SK-N-SH (cell line): ENCODE results near the gene ABAT.

Experiments
- CHD2 ChIP-seq: fragments of 150-350 bp; IDR thresholded peaks from 2 replicates; pipeline ENCODE4 v1.6.1; 2018; ENCODE audit warnings: low read length; ENCODE audit not compliant: partially characterized antibody
- CTCF ChIP-seq: fragments of 200-600 bp; sonication (generic); IDR thresholded peaks from 2 replicates; pipeline ENCODE4 v1.6.1; 2017; ENCODE audit warnings: antibody characterized with exemption, mild to moderate bottlenecking, moderate library complexity
- EP300 ChIP-seq, 2 experiments: IDR thresholded peaks; 2 replicates each; pipeline versions ENCODE4 v1.4.0 to v1.6.1; 2012; ENCODE audit warnings: borderline replicate concordance in 1 of 2, low read depth in 1 of 2, low read length in 1 of 2
- GABPA ChIP-seq: IDR thresholded peaks from 2 replicates; pipeline ENCODE4 v1.4.0; 2012; ENCODE audit warnings: low read depth, mild to moderate bottlenecking
- JUND ChIP-seq: IDR thresholded peaks from 2 replicates; pipeline ENCODE4 v1.4.0; 2012
- MAX ChIP-seq: IDR thresholded peaks from 2 replicates; pipeline ENCODE4 v1.4.0; 2012; ENCODE audit warnings: low read depth
- NFIC ChIP-seq: IDR thresholded peaks from 2 replicates; pipeline ENCODE4 v1.4.0; 2012; ENCODE audit warnings: borderline replicate concordance
- POLR2AphosphoS5 ChIP-seq: IDR thresholded peaks from 2 replicates; pipeline ENCODE4 v1.6.1; 2012; ENCODE audit warnings: low read depth, low read length
- RAD21 ChIP-seq: IDR thresholded peaks from 2 replicates; pipeline ENCODE4 v1.6.1; 2012; ENCODE audit warnings: mild to moderate bottlenecking, low read length
- RFX5 ChIP-seq: IDR thresholded peaks from 2 replicates; pipeline ENCODE4 v1.6.1; 2012; ENCODE audit warnings: mild to moderate bottlenecking, improper control_type of control experiment, low read length
- RXRA ChIP-seq: IDR thresholded peaks from 2 replicates; pipeline ENCODE4 v1.4.0; 2012; ENCODE audit warnings: low read depth, mild to moderate bottlenecking, borderline replicate concordance
- TAF1 ChIP-seq: IDR thresholded peaks from 2 replicates; pipeline ENCODE4 v1.6.1; 2012; ENCODE audit warnings: low read depth, mild to moderate bottlenecking, low read length, moderate library complexity, borderline replicate concordance
- USF2 ChIP-seq: fragments of 150-350 bp; IDR thresholded peaks from 2 replicates; pipeline ENCODE4 v1.6.1; 2017; ENCODE audit warnings: antibody characterized with exemption, low read length, low read depth, borderline replicate concordance
- YY1 ChIP-seq: IDR thresholded peaks from 2 replicates; pipeline ENCODE4 v1.4.0; 2012; ENCODE audit warnings: low read depth, mild to moderate bottlenecking

DNA sequence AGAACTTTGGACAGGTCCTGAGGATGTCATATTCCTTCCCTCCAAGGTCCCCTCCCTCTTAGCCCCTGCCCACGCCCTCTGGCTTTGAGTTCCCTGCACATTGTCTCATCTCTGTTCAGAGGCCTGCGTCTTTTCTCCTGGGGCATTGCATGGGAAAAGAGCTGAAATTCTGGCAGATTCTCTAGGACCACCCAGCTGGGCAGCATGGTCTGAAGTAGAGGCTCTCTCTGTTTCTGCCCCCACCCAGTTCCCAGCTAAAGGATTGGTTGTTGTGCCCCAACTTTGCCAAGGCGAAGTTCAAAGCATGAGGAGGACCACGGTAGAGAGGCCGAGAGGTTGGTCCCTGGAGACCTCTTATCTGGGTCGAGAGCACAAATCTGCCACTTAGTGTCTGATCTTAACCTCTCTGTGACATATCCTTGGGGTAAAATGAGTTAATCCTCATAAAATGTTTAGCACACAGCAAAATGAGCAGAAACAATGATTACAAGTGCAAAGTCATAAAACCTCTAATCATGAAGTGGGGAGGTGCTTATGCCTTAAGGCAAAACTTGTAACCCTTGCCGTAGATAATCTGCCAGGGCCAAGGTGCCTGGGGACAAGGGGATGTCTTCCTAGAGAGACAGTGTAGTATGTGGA, 2.4 kb downstream of the ABAT start:
- no peak for TF ChIP-seq JUND
- no peak for TF ChIP-seq TAF1
- no peak for TF ChIP-seq CTCF
- no peak for TF ChIP-seq NFIC
- TF ChIP-seq MAX, result no peak
- no peak for TF ChIP-seq RAD21
- TF ChIP-seq GABPA, result no peak
- TF ChIP-seq CHD2, result no peak
- TF ChIP-seq POLR2AphosphoS5, result no peak
- TF ChIP-seq RFX5, result no peak
- no peak for TF ChIP-seq USF2
- TF ChIP-seq YY1, result no peak
- TF ChIP-seq EP300 (IDR thresholded peaks at IDR 0.05; ENCODE audit: borderline replicate concordance in 1 of 2, low read depth in 1 of 2, low read length in 1 of 2), result no peak
- TF ChIP-seq RXRA, result no peak
